ENCODE measurements around the gene PSME1.
A peak's percentile ranks its signal among the peaks of the same experiment; 100 is the strongest.

Gene PSME1

DNA sequence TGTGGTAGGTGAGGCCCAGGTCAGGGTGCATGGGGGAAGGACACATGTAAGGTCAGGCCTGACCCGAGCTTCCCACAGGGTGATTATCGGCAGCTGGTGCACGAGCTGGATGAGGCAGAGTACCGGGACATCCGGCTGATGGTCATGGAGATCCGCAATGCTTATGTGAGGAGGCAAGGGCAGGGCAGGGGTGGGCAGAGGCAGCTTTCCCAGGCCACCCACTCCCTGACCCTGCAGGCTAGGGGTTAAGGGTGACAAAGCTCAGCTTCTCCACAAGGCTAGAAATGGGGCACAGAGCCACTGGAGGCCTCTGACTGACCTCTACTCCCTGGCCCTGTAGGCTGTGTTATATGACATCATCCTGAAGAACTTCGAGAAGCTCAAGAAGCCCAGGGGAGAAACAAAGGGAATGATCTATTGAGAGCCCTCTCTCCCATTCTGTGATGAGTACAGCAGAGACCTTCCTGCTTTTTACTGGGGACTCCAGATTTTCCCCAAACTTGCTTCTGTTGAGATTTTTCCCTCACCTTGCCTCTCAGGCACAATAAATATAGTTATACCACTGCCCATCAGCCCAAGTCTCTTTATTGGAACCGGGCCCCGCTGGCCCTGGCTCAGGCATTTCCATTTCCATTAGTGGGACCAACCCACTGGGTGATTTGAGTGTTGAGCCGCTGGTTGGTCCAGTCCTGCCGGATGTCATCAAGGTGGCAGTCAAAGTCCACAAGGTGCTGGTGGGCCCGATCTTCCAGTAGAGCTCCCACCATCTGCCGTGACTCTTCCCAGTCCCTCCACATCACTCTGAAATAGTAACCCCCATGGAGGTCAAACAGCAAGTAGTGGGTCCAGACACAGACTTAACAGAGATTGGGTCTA lies 2.6 kb downstream of the PSME1 start:
- no peak for DNase-seq (ENCODE audit: low spot score)
- TF ChIP-seq, protein P1, sequence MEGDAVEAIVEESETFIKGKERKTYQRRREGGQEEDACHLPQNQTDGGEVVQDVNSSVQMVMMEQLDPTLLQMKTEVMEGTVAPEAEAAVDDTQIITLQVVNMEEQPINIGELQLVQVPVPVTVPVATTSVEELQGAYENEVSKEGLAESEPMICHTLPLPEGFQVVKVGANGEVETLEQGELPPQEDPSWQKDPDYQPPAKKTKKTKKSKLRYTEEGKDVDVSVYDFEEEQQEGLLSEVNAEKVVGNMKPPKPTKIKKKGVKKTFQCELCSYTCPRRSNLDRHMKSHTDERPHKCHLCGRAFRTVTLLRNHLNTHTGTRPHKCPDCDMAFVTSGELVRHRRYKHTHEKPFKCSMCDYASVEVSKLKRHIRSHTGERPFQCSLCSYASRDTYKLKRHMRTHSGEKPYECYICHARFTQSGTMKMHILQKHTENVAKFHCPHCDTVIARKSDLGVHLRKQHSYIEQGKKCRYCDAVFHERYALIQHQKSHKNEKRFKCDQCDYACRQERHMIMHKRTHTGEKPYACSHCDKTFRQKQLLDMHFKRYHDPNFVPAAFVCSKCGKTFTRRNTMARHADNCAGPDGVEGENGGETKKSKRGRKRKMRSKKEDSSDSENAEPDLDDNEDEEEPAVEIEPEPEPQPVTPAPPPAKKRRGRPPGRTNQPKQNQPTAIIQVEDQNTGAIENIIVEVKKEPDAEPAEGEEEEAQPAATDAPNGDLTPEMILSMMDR (IDR thresholded peaks at IDR 0.05; ENCODE audit: extremely low read depth, missing control alignments) = no peak

DNA sequence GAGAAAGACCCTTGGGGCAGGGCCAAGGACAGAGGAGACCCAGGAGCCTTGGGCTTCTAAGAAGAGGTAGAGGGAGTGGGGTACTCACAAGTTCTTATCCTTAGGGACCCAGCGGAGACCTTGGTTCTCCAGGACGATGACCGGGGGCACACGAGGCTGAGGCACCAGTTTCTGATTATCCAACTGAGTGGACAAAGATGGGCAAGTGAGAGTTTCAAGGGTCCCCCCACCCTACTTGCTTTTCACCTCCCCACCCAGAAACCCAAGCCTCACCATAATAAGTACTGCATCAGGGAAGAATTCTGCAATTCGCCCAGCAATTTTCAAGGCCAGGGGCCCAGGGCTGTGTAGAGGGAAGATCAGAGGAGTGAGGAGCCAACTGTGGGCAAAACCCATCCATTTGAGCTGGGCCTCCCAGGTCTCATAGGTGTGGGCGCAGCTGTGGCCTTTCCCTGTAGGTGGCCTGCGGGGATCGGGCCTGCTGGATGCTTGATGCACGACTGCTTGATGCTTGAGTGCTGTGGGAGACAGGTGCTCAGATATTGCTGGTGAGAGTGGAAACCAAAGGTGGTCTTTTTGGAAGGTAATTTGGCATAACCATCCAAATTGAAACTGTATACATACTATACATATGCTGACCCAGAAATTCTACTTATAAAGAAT lies 3.4 kb downstream of the PSME1 start:
- no peak for DNase-seq (ENCODE audit: low spot score)
- TF ChIP-seq, protein P1 (IDR thresholded peaks at IDR 0.05; ENCODE audit: extremely low read depth, missing control alignments) = no peak

DNA sequence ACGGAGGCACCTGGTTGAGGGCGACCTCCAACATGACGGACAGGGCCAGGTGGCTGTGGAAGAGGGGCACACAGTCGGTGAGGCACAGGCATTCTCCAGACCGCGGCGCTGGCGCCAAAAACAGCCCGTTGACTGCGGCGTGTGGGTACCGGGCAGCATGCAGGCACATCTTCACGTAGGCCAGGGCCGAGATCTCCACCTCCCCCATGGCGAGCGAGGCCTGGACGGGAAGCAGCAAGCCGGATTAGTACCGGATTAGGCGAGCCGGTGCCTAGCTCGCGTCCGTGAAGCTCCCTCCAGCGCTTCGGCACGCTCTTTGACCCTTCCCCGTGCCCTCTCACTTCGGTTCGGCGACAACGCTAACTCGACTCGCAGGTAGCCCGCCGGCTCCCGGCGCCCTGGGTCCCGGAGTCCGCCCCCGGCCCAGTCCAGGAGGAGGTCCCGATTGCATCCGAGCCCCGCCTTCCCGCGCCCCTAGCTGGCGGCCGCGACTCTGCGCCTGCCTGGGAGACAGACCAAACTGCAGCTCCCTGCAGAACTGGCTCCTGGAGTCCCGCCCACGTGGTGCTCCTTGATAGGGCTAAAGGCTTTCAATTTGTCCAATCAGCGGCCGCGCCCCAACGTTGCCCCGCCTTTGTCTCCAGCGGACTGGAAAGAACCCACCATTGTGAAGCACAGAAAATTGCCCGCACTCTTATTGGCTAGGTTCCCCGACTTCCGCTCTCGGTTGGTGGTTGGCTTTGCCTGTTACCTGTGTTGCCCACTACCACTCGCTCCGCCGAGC lies 5.3 kb downstream of the PSME1 start, which contains the start of gene EMC9:
Gene EMC9, minus strand, starts transcription at position 495 of the 784 bp plus-strand sequence. Its CDS starts 287 bp downstream, at position 208.
- TF ChIP-seq, protein P1 (IDR thresholded peaks at IDR 0.05; ENCODE audit: extremely low read depth, missing control alignments) = no peak
- DNase-seq (ENCODE audit: low spot score) = peak; percentile 95

DNA sequence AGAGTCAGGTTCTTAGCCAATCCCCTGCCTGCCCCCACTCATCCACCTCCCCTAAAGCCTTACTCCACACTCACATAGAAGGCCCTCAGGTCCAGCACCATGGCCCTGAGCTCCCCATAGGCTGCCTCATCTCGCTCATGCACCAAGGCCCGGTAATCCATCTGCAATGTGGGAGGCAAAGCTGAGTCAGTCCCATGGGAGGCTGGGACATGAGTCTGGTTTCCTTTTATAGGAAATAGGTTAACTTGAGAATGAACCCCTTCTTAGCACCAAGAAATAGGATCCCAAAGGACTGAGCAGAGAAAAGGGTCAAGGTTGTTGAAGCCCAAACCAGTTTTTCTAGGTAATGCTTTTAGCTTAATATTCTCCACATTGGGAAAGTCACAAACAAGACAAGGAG lies 7.5 kb downstream of the PSME1 start:
- TF ChIP-seq, protein P1 (IDR thresholded peaks at IDR 0.05; ENCODE audit: extremely low read depth, missing control alignments) = no peak
- DNase-seq (ENCODE audit: low spot score) = no peak

DNA sequence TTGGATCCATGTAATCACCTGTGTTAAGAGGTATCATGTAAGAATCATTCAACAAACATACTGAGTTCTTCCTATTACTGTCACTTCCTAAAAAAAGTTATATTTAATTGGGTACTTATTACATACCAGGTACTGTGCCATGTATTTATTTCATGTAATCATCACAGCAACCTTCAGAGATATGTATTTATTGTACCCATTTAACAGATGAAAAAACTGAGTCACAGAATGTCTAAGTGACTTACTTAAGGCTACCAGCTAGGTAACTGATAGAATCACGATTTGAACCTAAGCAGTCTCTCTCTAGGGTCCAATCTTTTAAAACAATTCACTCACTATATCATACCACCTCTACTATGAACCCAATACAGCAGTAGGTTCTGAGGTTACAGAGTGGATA lies 8.5 kb downstream of the PSME1 start:
- TF ChIP-seq, protein P1 (IDR thresholded peaks at IDR 0.05; ENCODE audit: extremely low read depth, missing control alignments) = no peak
- no peak for DNase-seq (ENCODE audit: low spot score)

DNA sequence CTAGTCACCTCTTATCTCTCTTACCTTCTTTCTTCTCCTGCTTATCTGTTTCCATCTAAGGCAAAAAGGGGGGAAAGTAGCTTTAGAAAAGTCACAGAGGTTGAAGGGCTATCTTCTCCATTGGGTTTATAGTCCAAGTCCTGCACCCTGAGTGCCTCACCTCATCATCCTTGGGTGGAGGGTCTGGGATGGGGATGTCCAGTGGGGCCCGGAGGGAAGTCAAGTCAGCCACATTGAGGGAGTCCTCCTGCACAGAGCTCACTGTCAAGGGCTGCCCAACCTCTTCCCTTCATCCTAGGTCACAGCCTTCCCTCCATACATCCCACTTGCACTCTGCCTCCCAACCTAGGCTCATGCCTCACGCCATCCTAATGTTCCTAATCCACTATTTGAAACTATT lies 9.2 kb downstream of the PSME1 start:
- TF ChIP-seq, protein P1 (IDR thresholded peaks at IDR 0.05; ENCODE audit: extremely low read depth, missing control alignments) = no peak
- no peak for DNase-seq (ENCODE audit: low spot score)

All from GM20000 (cell line).